Activated CD8-positive, alpha-beta memory T cell treated with anti-CD3 and anti-CD28 coated beads, Interleukin-2, amount 50 U/mL, for 1 hour (primary cell): ENCODE data around the gene KNDC1.
"Not testable (repeated sequence)": the region's sequence is repeated elsewhere in the genome, so short reads cannot be mapped to it uniquely, and the experiment has no call there.

Experiments
- DNase-seq: peaks from one replicate; pipeline ENCODE4 v3.0.0-alpha.2; 2020; ENCODE audit errors: extremely low read depth

KNDC1 gene

DNA sequence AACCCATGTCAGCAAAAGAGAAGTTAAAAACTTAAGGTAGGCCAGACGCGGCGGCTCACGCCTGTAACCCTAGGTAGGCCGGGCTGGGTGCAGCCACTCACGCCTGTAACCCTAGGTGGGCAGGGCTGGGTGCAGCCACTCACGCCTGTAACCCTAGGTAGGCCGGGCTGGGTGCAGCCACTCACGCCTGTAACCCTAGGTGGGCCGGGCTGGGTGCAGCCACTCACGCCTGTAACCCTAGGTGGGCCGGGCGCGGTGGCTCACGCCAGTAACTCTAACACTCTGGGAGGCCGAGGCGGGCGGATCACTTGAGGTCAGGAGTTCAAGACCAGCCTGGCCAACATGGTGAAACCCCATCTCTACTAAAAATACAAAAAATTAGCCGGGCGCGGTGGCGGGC is 61.7 kb downstream of the KNDC1 start:
- DNase-seq, result not testable (repeated sequence)

DNA sequence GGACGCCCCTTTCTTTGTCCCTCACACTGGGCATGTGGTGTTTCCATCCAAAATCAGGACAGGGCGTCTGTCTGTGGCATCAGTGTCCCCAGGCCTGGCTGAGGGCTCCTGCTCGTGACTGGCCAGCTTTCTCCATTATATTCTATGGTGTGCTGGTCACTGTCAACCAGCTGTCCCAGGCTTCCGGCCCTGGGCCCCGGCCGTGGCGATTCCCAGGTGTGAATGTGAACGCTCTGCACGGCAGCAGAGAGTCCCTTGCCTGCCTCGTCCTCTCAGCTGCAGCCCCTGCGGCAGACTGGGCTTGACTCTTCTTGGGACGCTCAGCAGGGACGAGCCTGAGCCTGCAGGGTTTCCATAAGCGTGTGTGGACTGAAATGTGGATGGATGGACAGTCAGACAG is 64.1 kb downstream of the KNDC1 start:
- no peak for DNase-seq

DNA sequence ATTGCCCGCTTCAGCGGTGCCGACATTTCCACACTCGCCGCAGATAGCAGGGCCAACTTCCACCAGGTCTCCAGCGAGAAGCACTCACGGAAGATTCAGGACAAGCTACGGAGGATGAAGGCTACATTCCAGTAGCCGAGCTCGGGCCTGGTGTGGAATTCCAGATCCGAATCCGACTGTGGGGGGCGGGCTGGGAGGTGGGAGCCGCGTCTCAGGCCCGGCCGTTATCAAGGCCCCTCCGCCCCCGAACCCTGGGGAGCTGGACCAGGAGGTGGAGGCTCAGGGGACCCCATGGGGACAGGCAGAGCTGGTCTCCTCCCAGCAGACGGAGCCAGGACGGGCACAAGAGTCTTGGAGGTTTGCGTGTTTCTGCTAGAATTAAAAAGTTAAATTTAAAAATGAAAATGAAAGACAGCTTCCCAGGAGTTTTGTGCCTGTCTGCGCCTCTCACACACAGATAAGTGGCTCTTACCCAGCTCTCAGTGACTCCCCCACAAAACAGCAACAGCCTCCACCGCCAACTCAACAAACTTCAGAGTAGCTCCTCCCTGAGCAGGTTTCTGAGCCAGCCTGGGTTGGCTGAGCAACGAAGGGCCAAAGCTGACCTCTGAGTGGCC is 64.8 kb downstream of the KNDC1 start:
- DNase-seq, result no peak

DNA sequence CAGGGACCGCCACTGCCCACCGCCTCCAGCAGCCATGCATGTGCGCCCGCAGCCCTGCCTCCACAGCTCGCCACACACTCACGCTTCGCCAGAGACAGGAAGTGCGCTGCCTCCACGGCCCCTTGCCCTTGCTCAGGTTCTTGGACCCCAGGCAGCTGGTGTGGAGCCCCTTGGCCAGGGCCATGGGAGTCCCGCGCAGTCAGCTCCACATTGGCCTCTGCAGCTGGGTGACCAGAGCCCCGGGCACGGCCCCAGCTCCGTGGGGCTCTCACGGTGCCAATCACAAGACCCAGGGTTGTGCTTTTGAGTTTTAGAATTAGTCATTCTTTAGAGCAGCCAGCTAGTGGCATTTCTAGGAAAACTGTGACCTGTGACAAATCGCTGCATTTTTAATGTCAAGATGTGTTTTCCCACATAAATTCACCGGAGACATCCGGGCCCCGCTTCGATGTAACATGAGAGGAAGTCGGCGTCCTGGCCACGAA is 65.7 kb downstream of the KNDC1 start:
- no peak for DNase-seq

DNA sequence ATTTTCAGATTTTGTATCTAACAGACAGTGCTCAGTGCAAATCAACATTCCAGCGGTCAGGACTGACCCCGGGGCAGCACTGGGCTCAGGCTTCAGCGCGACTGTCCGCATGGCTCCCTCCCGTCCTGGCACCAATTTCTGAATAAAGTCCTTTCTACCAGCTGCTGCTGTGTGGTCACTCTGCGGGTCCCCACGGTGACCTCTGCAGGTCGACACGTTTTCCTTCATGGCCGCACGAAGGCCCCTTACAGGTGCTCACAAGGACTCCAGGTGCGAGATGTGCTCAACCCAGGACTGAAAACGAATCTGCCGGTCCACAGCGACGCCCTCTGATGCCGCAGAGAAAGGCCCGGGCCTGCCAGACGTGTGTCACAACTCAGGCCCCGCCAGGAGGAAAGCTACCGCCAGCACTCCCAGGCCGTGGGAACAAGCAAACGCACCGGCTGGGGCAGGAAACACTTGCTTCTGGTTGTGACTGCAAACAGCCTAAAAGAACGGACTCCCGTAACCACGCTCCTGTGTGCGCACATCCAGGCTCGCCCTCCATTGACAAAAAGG is 66.3 kb downstream of the KNDC1 start:
- DNase-seq, result no peak

DNA sequence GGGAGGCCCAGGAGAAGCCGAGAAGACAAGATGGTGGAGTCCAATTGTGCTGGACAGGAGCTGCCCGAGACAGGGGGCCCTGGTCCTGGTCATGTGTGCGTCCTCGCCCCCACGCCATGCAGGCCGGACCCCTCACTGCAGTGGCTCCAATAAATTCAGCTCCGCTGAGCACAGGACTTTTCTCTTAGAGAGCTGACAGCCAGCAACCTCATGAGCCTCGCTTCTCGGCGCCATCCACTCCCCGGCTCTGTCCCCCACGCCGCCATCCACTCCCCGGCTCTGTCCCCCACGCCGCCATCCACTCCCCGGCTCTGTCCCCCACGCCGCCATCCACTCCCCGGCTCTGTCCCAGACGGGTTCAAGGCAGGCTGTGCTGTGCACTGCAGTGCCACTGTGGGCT is 67.2 kb downstream of the KNDC1 start:
- DNase-seq, result no peak

DNA sequence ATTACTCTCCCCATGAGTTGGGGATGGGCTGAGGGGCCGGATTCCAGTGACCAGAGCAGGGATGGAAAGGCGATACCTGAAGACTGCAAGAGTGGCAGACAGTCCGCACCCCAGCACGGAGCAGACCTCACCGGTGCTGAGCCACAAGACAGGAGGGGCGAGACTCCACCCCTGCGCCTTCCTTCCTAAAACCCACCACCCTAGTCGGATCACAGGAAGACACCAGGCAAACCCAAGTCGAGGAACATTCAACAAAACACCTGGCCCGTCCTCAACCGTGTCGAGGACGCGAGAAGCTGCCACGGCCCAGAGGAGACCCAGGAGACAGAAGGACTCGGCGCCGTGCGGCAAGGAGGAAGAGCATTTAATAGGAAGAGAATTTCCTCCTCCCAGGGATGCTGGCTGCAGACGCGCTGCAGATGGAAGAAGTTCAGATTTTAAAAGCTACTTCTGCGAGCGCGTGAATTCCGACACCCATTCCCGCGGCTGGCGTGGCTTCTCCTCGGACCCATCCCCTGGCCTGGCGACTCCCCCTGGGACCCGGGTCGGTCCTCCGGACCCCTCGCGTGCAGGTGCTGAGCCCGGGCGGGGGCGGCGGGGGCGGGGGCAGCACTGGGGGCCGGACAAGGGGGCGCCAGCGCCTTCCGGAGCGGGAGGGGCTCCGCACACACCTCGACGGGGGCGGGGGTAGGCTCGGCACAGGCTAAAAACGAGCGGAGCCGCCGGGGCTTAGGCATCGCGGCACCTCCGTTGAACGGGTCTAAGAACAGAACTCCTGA is 69.4 kb downstream of the KNDC1 start:
- no peak for DNase-seq

DNA sequence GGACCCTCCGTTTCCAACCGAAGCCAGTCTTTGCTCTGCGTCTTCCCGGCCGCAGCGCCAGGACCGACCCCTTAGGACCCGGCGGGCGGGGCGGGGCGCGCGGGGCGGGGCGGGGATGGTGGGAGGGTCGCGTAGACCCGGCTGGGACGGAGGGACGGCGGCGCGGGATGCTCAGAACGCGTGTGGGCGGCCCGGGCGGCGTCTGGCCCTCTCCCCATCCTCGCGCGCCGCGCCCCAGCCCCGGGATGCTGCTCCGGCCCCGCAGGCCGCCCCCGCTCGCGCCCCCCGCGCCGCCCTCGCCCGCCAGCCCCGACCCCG is 70.0 kb downstream of the KNDC1 start, which contains the start of gene UTF1:
UTF1 (plus strand) TSS at position 174 of the 318 bp plus-strand sequence; CDS start at position 246, 72 bp downstream.
- no peak for DNase-seq

DNA sequence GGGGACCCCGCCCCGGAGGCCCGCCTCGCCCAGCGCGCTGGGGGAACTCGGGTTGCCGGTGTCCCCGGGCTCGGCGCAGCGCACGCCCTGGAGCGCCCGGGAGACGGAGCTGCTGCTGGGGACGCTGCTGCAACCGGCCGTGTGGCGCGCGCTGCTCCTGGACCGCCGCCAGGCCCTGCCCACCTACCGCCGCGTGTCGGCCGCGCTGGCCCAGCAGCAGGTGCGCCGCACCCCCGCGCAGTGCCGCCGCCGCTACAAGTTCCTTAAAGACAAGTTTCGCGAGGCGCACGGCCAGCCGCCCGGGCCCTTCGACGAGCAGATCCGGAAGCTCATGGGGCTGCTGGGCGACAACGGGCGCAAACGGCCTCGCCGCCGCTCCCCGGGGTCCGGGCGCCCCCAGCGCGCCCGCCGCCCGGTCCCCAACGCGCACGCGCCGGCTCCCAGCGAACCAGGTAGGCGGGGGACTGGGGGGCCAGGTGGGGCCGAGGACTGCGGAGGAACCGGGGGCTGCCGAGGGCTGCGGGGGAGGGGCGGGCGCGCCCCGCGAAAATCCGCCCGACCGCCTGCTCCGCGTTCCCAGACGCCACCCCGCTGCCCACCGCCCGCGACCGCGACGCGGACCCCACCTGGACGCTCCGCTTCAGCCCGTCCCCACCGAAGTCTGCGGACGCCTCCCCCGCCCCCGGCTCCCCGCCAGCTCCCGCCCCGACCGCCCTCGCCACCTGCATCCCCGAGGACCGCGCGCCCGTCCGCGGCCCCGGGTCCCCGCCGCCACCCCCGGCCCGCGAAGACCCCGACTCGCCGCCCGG is 70.6 kb downstream of the KNDC1 start:
- DNase-seq, result no peak

DNA sequence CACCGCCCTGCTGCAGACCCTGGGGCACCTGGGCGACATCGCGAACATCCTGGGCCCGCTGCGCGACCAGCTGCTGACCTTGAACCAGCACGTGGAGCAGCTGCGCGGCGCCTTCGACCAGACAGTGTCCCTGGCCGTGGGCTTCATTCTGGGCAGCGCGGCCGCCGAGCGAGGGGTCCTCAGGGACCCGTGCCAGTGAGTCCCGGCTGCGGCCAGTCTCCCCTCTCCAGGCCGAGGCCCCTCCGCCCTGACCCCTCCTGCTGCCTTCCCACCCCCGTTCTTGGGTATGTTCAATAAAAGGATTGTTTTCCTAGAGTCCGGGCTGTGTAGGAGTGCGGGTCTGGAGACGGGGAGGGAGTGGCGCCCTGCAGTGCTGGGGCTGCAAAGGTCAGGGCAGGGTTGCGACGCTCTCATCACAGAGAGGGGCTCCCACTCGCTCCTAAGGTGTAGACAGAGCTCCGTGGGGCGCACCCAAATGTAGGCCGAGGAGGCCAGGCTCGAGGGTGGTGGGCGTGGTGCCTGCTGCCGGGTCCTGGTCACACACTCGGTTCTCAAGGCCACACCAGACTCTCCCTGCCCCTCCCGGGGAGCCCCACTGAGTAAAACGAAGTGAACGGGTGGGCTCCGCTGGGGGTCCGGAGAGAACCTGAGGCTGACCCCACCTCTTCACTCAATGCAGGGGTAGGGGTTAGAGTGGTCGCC is 71.4 kb downstream of the KNDC1 start:
- DNase-seq, result no peak

DNA sequence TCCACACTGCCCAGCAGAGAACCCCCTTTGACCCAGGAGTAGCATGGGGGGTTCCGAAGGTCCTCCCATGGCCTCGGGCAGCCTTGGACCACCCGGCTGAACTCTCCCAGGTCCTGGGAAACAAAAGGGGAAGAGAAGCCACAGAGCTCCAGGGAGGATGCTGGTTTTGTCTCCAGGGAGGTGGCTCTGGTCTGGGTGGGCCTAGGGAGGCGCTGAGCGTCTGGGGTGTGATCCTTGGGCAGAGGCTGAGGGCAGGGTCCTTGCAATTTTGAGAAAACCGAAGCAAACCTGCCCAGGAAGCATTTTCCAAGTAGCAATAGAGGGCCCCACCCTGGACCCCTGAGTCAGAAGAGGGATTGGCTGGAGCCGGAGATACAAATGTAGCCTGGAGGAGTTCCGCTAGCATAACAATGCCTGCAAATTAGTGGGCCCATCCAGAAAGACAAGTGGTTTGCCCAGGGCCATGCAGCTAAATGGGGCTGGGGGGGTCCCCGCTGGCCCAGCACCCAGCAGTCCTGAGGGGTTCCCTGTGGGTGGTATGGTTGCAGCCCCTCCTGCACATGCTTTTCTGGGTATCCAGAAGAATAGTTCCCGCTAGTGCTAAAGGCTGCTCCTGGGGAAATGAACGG is 72.0 kb downstream of the KNDC1 start:
- no peak for DNase-seq

DNA sequence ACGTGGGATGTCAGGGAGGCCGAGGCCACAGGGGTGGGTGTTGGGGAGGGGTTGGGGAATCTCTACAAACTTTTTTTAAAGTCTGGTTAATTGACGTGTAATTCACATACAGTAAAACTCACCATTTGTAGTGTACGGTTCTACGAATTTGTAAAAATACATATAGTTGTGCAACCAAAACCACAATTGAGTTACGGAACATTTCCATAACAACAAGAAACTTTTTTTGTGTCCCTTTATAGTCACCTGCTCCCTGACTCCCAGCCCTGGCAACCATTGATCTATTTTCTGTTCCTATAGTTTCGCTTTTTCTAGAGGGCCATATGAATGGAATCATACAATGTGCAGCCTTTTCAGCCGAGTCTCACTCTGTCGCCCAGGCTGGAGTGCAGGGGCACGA is 74.8 kb downstream of the KNDC1 start:
- not testable (repeated sequence) for DNase-seq

DNA sequence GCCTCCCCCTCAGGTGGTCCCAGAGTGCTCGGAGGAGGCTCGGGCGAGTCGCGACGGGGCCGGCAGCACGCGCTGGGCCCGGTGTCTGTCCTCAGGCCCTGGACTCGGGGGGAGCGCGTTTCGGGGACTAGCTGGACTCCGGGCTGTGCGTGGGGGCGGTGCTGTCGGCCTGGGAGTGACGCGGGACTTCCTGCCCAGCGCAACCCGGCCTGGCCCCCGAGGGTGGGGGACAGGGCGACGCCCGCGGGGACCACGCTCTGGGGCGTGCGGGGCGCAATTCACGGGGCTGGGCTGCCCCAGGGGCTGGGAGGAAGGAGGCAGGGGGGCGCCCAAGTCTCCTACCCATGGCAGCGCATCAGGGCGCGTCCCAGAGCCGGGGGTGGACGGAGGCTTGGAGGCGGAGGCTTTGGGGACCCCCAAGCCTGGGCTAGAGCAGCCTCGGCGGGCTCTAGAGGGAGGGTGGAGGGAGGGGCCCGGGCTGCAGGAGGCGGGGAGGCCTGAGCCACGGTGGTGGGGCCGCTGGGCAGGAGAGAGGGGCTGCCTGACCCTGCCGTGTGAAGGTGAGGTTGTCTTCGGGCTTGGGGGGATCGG is 75.3 kb downstream of the KNDC1 start:
- DNase-seq, result no peak

DNA sequence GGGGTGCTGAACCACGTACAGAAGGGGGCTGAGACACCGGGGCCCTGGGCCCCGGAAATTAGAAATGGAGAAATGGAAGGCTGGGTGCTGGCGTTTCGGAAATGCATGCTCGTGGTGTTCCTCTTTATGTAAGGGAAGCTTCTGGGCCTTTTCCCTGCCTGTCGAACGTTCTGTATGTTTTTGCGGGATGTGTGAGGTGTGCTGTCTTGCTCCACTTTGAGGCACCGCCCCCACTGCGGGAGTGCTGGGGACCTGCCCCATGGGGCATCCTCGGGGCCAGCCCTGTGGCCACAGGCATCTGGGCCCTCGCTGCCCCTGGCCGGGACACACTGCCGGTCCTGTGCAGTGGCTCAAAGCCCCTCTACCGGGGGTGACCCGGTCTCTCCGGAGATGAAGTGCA is 75.9 kb downstream of the KNDC1 start:
- DNase-seq, result no peak

DNA sequence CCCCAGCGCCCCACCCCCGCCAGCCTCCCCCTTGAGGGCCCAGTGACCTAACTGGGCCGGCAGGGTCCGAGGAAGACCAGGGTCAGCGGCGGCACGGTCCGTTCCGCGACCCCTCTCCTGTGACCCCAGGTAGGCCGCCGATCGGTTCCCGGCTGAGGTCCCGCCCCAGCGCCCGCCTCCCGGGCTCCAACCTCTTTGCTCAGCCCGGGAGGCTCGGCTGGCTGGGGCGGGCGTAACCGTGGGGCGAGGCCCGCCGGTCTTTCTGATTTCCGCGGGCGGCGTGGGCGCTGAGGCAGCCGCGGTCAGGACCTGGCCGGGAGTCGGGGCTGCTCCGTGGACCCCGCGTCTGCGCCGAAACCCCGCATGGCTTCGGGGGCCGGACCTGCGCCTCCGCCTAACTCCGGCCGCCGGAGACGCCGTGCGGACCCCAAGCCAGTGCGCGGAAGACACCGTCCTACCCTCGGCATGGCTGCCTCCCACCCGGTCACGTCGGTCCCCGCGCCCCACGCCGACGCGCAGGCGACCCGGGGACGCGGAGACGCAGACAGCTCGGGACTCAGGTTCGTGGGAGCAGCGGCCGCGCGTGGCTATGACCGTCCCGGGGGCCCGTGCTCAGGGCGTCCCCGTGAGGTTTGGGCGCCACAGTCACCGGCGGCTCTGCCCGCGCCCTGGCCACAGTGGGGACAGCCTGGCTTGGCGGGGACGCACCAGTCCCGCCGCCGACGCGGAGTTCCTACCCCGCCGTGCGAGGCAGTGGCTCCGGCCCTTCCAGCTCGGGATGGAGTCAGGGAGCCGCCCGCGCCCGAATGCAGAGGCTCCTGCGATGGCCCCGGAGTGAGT is 76.6 kb downstream of the KNDC1 start:
- DNase-seq, result no peak

DNA sequence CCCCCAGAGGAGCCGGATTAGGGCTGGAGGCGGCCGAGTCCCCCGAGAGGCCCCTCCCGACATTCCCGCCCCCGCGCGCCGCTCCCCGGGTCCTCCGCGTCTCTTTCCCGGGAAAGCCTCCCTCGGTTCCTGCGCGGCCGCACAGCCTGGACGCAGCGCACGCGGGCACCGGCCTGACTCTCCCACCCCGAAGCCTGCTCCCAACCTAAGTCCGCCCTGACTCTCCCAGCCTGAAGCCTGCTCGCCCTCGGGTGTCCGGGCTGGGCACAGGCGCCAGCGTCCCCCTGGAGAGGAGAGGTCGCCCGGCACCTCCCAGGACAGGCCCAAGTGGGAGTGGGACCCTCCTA is 77.2 kb downstream of the KNDC1 start:
- DNase-seq, result no peak

DNA sequence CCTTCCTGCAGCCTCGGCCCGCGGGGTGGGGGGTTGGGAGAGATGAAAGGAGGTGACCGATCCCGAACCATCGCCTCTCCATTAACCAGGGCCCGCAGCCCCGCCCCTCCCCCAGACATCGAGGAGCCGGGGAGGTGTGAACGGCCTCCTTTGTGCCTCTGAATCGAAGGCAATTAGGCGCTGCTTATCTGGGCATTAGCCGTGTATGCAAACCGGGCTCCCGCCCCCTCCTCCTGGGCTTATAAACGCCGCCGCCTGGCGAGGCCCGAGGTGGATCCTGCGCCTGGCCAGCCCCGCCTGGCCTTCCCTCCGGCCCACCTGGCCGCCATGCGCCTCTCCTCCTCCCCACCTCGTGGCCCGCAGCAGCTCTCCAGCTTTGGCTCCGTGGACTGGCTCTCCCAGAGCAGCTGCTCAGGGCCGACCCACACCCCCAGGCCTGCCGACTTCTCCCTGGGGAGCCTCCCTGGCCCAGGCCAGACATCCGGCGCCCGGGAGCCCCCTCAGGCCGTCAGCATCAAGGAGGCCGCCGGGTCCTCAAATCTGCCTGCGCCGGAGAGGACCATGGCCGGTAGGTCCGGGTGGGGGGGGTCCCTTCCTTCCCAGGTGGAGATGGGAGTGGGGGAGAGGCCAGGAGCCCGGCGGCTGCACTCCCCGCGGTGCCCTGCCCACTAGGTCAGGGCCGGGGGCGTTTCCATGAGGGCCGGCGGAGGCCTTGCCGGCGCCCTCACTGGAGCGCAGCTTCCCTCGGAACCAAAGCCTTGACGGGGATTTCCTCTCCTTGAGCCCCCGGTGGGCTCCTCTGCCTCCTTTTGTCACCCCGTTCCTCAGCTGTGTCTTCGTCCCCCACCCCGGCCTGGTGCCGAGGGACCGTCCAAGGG is 77.8 kb downstream of the KNDC1 start, which contains the start of gene VENTX:
VENTX (plus strand) TSS at position 268 of the 878 bp plus-strand sequence; CDS start at position 328, 60 bp downstream.
- no peak for DNase-seq

DNA sequence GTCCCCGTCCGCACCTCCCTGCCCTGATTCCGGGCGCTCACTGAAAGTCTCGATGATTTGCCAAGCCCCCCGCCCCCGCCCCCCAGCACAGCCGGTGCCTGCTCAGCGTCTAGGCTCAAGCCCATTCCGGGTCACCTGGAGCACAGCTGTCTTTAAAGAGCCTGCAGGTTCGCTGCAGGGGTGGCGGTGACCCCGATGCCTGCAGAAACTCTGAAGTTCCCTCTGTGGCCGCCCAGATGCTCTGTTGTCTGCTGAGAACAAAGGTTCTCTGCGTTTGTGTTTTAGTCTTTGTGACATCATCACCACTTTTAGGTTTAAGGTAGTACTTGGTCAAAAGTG is 78.4 kb downstream of the KNDC1 start:
- DNase-seq, result no peak

DNA sequence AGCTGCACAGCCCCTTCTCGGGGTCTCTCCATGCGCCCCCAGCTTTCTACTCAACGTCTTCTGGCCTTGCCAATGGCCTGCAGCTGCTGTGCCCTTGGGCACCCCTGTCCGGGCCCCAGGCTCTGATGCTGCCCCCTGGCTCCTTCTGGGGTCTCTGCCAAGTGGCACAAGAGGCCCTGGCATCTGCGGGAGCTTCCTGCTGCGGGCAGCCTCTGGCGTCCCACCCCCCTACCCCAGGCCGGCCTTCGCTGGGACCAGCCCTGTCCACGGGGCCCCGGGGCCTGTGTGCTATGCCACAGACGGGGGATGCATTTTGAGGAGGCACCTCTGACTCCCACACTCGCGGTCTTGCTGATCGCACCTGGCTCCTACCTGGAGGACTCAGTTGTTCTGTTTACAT is 80.0 kb downstream of the KNDC1 start:
- no peak for DNase-seq
